MV-4-11 (cell line): ENCODE measurements around the gene ARID1B.
A peak's percentile ranks its signal among the peaks of the same experiment; 100 is the strongest.

ENCODE experiments used
- DNase-seq: peaks from one replicate; lab custom pipeline; 2025; lab: John Stamatoyannopoulos, UW

ARID1B gene

GRCh38 chr6:156791320-156791850 lies 14.2 kb downstream of the ARID1B start:
- DNase-seq, result peak; percentile 24

GRCh38 chr6:156793200-156793599 lies 16.0 kb downstream of the ARID1B start:
- DNase-seq, result no peak

GRCh38 chr6:156794546-156795354 lies 17.6 kb downstream of the ARID1B start:
- DNase-seq, result no peak

GRCh38 chr6:156795825-156796224 lies 18.6 kb downstream of the ARID1B start:
- DNase-seq, result no peak

GRCh38 chr6:156796627-156797026 lies 19.4 kb downstream of the ARID1B start:
- DNase-seq, result no peak

- DNase-seq, result no peak
Measured at GRCh38 chr6:156797901-156798735, 20.9 kb downstream of the ARID1B start.

- no peak for DNase-seq
Measured at GRCh38 chr6:156801712-156802111, 24.5 kb downstream of the ARID1B start.

- DNase-seq, result no peak
Measured at GRCh38 chr6:156803353-156803752, 26.2 kb downstream of the ARID1B start.

GRCh38 chr6:156804402-156804801 lies 27.2 kb downstream of the ARID1B start:
- no peak for DNase-seq

- no peak for DNase-seq
Measured at GRCh38 chr6:156806155-156806554, 29.0 kb downstream of the ARID1B start.

- peak; percentile 89 for DNase-seq
Measured at GRCh38 chr6:156807028-156807427, 29.9 kb downstream of the ARID1B start.

GRCh38 chr6:156807795-156808194 lies 30.6 kb downstream of the ARID1B start:
- no peak for DNase-seq

- DNase-seq, result no peak
Measured at GRCh38 chr6:156808287-156808686, 31.1 kb downstream of the ARID1B start.

GRCh38 chr6:156809034-156809433 lies 31.9 kb downstream of the ARID1B start:
- peak; percentile 78 for DNase-seq

- no peak for DNase-seq
Measured at GRCh38 chr6:156809446-156810178, 32.4 kb downstream of the ARID1B start.

- no peak for DNase-seq
Measured at GRCh38 chr6:156814036-156814581, 36.9 kb downstream of the ARID1B start.

GRCh38 chr6:156816505-156816904 lies 39.3 kb downstream of the ARID1B start:
- DNase-seq, result no peak

- DNase-seq, result no peak
Measured at GRCh38 chr6:156820089-156820798, 43.1 kb downstream of the ARID1B start.

- no peak for DNase-seq
Measured at GRCh38 chr6:156821707-156822106, 44.5 kb downstream of the ARID1B start.

- no peak for DNase-seq
Measured at GRCh38 chr6:156822747-156823206, 45.6 kb downstream of the ARID1B start.

GRCh38 chr6:156824142-156824541 lies 47.0 kb downstream of the ARID1B start:
- DNase-seq, result peak; percentile 59
